ENCODE results near the gene LDAH.
A peak's percentile ranks its signal among the peaks of the same experiment; 100 is the strongest.

The LDAH gene

GRCh38 chr2:20668871-20669475, 153.9 kb downstream of the LDAH start:
- H3K27me3 Mint-ChIP-seq: peaks cover 92% of the 10 kb centered on the region
- H3K4me1 Mint-ChIP-seq (ENCODE audit: low read depth): peaks cover 24% of the 10 kb centered on the region
- H3K4me3 Mint-ChIP-seq: no peak overlapping the region
- intact Hi-C loops (cut with micrococcal nuclease): no loop called here
- no peaks in the 10 kb centered on the region for H3K9me3 Mint-ChIP-seq
- H3K36me3 Mint-ChIP-seq (ENCODE audit: low read depth): no peaks in the 10 kb centered on the region
- H3K27ac Mint-ChIP-seq: no peak overlapping the region

DNA sequence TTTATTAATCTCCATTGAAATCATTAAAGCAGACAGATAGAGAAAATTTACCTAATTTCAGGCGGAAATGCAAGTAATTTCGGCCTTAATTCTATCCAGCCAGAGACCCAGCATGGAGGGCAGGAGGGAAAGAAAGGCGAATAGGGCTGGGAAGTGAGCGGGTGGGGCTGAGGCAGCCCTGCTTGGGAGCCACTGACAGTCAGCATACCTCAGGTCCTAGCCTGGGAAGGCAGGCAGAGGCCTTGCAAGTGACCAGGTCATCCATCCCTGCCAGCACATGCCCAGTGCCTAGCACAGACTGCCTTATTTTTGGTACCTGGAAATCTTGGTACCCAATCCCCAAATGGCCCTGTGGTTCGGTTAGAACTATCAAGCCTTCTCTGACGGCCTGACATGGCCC, 154.4 kb downstream of the LDAH start:
- H3K27me3 Mint-ChIP-seq: peaks cover 92% of the 10 kb centered on the region
- no peaks in the 10 kb centered on the region for H3K36me3 Mint-ChIP-seq (ENCODE audit: low read depth)

DNA sequence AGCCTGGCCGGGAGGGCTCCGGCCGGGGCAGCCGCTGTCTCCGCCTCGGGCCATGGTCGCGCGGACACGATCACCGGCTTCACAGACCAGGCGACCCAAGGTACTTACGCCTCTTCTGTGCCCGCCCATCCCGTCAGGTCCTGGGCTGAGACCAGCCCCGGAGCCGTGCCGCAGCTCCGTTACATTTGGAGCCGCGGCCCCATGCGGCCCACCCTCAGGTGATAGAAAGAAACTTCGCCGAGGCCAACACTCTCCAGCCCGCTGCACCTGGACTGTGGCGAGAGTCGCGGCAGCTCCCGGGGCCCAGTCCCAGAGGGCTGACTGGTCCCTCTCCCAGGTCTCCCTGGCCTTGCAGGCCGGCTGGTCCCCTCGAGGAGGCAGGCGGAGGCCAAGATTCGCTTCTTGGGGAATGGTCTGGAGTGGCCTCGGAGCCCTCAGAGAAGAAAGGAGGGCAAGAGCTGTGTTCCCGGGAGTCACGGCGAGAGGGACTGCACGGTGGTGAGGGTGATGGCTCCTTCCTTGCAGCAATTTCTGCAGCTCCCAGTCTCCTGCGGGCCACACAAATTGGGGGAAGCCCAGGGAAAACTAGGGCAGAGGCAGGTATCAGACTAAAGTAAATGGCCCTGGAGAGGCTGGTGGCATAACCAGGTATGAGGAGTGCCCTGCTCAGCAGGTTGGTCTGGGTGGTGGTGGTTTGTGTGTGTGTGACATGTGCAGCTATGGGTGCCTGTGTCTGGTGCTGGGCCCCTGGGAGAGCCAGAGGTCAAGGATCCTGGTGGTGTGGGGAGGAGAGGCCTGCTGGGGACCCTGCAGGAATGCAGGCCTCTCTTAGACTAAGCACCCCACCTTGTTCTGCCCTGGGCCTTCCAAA, 155.1 kb downstream of the LDAH start:
- intact Hi-C loops (cut with micrococcal nuclease): no loop called here
- Mint-ChIP-seq H3K4me1 (ENCODE audit: low read depth) (peaks cover 24% of the 10 kb centered on the region), H3K9me3 (no peaks in the 10 kb centered on the region), H3K27me3 (peaks cover 92% of the 10 kb centered on the region), H3K36me3 (ENCODE audit: low read depth) (no peaks in the 10 kb centered on the region), H3K4me3 (peak overlapping the region; percentile 14), H3K27ac (no peak overlapping the region)

More for the DNA sequence above, 154.4 kb downstream of the LDAH start:
- H3K9me3 Mint-ChIP-seq: no peaks in the 10 kb centered on the region
- H3K4me3 Mint-ChIP-seq: no peak overlapping the region
- intact Hi-C loops (cut with micrococcal nuclease): no loop called here
- no peak overlapping the region for H3K27ac Mint-ChIP-seq
- H3K4me1 Mint-ChIP-seq (ENCODE audit: low read depth): peaks cover 24% of the 10 kb centered on the region

DNA sequence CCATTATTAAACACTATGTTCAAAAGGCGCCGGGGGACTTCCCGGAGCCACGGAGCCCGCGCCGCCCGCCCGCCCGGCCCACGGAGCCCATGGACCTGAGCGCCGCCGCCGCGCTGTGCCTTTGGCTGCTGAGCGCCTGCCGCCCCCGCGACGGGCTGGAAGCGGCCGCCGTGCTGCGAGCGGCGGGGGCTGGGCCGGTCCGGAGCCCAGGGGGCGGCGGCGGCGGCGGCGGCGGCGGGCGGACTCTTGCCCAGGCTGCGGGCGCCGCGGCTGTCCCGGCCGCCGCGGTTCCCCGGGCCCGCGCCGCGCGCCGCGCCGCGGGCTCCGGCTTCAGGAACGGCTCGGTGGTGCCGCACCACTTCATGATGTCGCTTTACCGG, 155.8 kb downstream of the LDAH start:
- intact Hi-C loops (cut with micrococcal nuclease): no loop called here
- Mint-ChIP-seq H3K27me3 (peaks cover 92% of the 10 kb centered on the region), H3K9me3 (no peaks in the 10 kb centered on the region), H3K4me3 (no peak overlapping the region), H3K27ac (no peak overlapping the region), H3K4me1 (ENCODE audit: low read depth) (peaks cover 24% of the 10 kb centered on the region), H3K36me3 (ENCODE audit: low read depth) (no peaks in the 10 kb centered on the region)

DNA sequence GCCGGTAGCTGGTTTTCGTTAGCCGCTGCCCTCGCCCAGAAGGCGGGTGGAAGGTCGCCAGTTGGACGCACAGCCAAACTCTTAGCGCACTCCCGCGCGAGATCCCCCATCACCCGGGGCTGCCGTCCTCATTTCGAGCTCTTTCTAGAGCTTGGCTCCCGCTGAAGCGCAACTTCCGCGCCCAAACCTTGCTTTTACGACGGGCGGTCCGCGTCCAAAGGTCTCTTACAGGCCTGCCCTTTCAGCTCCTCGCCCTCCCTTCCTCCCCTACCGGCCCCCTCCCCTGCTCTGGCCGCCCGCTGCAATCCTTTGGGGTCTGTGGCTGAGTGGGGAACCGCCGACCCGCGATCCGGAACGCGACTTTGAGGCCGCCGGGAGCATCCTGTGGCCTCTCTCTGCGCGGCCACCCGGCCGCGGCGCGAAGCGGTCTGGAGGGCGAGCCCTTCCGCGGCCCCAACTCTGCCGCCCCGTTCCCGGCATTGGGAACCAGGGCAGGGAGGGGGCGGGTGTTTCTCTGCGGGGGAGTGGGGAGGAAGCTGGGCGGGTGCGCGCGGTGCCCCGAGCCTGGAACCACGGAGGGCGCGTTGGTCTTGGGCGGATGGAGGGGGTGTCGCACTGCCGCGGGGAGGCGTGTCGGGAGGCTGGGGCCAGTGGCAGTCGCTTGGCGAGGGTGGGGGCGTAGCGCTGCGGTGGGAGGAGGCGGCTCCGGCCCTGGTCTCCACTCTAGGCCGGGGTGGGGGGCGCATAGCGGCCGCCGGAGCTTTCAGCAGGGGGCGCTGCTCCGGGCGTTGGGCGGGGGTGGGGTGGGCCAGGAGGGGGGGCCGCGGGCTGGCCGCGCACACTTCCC, 156.4 kb downstream of the LDAH start, which contains the start of gene GDF7:
Gene GDF7, plus strand, starts transcription at position 841 of the 847 bp plus-strand sequence. CDS start 96 bp downstream, outside the sequence.
- Mint-ChIP-seq H3K9me3 (no peaks in the 10 kb centered on the region), H3K27ac (no peak within 1 kb of the TSS), H3K36me3 (ENCODE audit: low read depth) (no peaks in the 10 kb centered on the region), H3K27me3 (peaks cover 93% of the 10 kb centered on the region), H3K4me3 (peak within 1 kb of the TSS; percentile 58), H3K4me1 (ENCODE audit: low read depth) (peaks cover 28% of the 10 kb centered on the region)
- intact Hi-C loops (cut with micrococcal nuclease): no loop called here

- Mint-ChIP-seq H3K27me3 (peaks cover 88% of the 10 kb centered on the region), H3K4me3 (peak overlapping the region; percentile 58), H3K36me3 (ENCODE audit: low read depth) (no peaks in the 10 kb centered on the region), H3K4me1 (ENCODE audit: low read depth) (peaks cover 33% of the 10 kb centered on the region), H3K27ac (no peak overlapping the region), H3K9me3 (no peaks in the 10 kb centered on the region)
- intact Hi-C loops (cut with micrococcal nuclease): no loop called here
Measured at GRCh38 chr2:20666005-20666303, 156.9 kb downstream of the LDAH start.

DNA sequence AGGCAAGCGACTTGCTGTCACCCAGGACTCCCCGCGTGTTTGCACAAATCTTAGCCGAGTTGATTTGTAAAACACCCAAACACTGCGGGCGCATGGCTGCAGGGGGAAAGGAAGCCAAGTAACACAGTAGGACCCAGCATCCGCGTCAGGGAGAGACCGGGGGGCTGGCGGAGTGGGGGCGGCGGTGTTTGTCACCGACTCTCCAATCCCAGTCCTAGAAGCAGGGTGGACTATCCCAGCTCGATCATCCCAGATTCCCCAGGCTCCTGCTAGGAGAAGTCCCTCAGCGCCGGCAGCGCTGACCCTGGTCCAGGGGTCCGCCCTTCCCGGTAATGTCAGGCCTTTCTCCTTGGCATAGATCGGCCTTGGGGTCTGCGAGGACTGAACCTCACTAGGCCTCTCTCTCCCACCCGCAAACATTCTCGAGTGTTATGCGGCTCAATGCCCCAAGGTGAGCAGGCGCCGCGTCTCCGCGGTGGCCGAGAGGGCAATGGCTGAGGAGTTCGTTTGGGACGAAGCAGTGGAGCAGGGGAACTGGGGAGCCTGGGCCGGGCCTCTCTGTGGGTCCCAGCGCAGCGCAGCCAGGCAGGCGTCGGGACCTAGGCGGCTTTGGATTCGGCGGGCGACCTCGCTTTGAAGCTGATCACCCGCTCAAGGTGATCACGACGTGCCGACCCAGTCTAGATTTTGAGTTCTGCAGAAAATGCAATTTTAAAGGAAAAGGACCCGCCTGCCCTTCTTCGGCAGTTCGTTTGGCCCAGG, 157.5 kb downstream of the LDAH start:
- Mint-ChIP-seq H3K27me3 (peaks cover 84% of the 10 kb centered on the region), H3K4me3 (no peak overlapping the region), H3K27ac (no peak overlapping the region), H3K4me1 (ENCODE audit: low read depth) (peaks cover 39% of the 10 kb centered on the region), H3K36me3 (ENCODE audit: low read depth) (no peaks in the 10 kb centered on the region), H3K9me3 (no peaks in the 10 kb centered on the region)
- intact Hi-C loops (cut with micrococcal nuclease): no loop called here

DNA sequence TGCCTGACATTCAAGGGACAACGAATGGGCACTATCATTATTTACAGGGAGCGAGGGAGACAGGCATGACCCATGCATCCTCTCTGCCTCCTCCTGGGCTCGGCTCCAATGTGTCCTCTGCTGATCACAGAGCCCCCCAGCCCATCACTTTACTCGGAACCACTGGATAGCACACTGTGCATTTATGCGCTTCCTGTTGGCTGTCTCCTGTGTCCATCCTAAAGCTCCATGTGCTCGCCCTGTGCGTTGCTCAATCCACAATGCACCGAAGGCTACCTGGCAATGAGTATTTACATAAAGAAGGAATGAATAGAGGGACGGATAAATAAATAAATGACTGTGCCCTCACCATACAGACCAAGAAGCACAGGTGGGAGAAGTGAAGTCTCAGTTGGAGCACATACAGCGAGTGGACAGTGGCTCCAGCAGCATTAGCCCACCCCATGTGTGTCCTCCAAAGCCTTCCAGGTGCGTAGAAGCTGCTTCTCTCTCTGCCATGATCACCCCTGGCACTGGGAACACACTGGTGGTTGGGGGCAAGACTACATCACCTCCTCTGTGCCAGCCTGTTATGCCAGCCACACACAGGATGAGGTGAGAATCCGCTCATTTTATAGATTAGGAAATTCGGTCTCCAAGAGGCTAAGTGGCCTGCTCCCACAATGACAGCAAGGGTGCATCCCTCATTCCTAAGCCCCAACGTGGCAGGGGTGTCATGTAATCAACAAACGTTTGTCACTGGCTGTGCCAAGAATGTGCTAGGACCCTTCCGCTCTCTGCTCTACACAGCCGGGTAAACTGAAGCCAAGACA, 158.3 kb downstream of the LDAH start:
- H3K4me3 Mint-ChIP-seq: no peak overlapping the region

DNA sequence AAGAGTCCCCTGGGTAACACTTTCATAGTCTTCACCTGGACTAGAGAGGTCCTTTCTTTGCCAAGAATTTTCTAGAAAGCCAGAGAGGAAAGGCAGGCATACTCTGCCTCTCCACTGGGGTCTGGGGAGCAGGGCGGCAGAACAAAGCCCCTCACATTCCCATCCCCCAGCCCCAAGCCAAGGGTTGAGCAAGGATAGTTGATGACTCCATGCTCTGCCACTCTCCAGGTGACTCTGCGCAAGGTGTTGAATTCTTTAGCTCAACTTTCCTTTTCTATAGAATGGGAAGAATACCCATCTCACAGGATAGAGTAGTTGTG, 158.9 kb downstream of the LDAH start:
- Mint-ChIP-seq H3K36me3 (ENCODE audit: low read depth) (no peaks in the 10 kb centered on the region), H3K27ac (no peak overlapping the region), H3K4me3 (no peak overlapping the region), H3K27me3 (peaks cover 78% of the 10 kb centered on the region), H3K4me1 (ENCODE audit: low read depth) (peaks cover 35% of the 10 kb centered on the region), H3K9me3 (no peaks in the 10 kb centered on the region)
- intact Hi-C loops (cut with micrococcal nuclease): no loop called here

More for the DNA sequence above, 158.3 kb downstream of the LDAH start:
- no peaks in the 10 kb centered on the region for H3K9me3 Mint-ChIP-seq
- intact Hi-C loops (cut with micrococcal nuclease): no loop called here
- no peaks in the 10 kb centered on the region for H3K36me3 Mint-ChIP-seq (ENCODE audit: low read depth)
- peaks cover 79% of the 10 kb centered on the region for H3K27me3 Mint-ChIP-seq
- H3K27ac Mint-ChIP-seq: no peak overlapping the region
- peaks cover 40% of the 10 kb centered on the region for H3K4me1 Mint-ChIP-seq (ENCODE audit: low read depth)

GRCh38 chr2:20663196-20664070, 159.5 kb downstream of the LDAH start:
- intact Hi-C loops (cut with micrococcal nuclease): no loop called here
- H3K9me3 Mint-ChIP-seq: no peaks in the 10 kb centered on the region
- peaks cover 35% of the 10 kb centered on the region for H3K4me1 Mint-ChIP-seq (ENCODE audit: low read depth)
- peaks cover 78% of the 10 kb centered on the region for H3K27me3 Mint-ChIP-seq
- H3K4me3 Mint-ChIP-seq: no peak overlapping the region
- H3K27ac Mint-ChIP-seq: no peak overlapping the region
- no peaks in the 10 kb centered on the region for H3K36me3 Mint-ChIP-seq (ENCODE audit: low read depth)

GRCh38 chr2:20662308-20662937, 160.5 kb downstream of the LDAH start:
- peaks cover 35% of the 10 kb centered on the region for H3K4me1 Mint-ChIP-seq (ENCODE audit: low read depth)
- peaks cover 72% of the 10 kb centered on the region for H3K27me3 Mint-ChIP-seq
- H3K27ac Mint-ChIP-seq: no peak overlapping the region
- no peaks in the 10 kb centered on the region for H3K36me3 Mint-ChIP-seq (ENCODE audit: low read depth)
- no peak overlapping the region for H3K4me3 Mint-ChIP-seq
- H3K9me3 Mint-ChIP-seq: no peaks in the 10 kb centered on the region
- intact Hi-C loops (cut with micrococcal nuclease): no loop called here

All from dendritic cell treated with granulocyte-macrophage colony-stimulating factor and Interleukin-4, amounts not matched to agents 40 ng/mL and 50 ng/mL, for 4 days (primary cell).